HCT116 (cell line): ENCODE results near the gene MUC6. TPM values are rescaled to one million over a fixed set of nuclear protein-coding genes. Genes with fewer than 3 reads are reported as not detected.

Experiments used
- ATAC-seq: fragments of 200-7000 bp; cut with Tn5 transposase; 2 replicates; pipeline ENCODE4 v1.9.1; 2020; ENCODE audit warnings: mild to moderate bottlenecking, moderate library complexity
- BruUV-seq: library from RNA; stranded (reverse); fragments of 400-500 nt; replicated peaks from 2 replicates; lab custom pipeline; 2021; lab: Mats Ljungman, UMichigan
- CTCF ChIA-PET: fragments of 300-600 bp; sonication (Branson Sonifier 250); formaldehyde crosslinking; loops from one replicate; lab custom pipeline; 2021; ENCODE audit warnings: antibody characterized with exemption; lab: Charles Lee
- POLR2A ChIA-PET: fragments of 300-600, 350-600 bp; sonication (Branson Sonifier 250); formaldehyde crosslinking; loops from one replicate; lab custom pipeline; 2021; ENCODE audit warnings: antibody characterized with exemption; lab: Charles Lee
- RAD21 ChIA-PET, 2 experiments: fragments of 300-600 bp; sonication (Branson Sonifier 250); formaldehyde crosslinking; loops; one replicate each; lab custom pipeline; 2023; ENCODE audit warnings: low total read pairs in 2 of 2; ENCODE audit not compliant: uncharacterized antibody in 2 of 2, unreplicated experiment in 2 of 2, low non-redundant PET in 1 of 2; lab: Charles Lee
- DNase-seq: peaks from one replicate; pipeline ENCODE4 v3.0.0-alpha.2; 2010; ENCODE audit warnings: low read depth, low spot score
- H2AFZ ChIP-seq: fragments of 200-600 bp; shearing (Covaris generic), sonication (generic); 2 replicates; pipeline ENCODE4 v1.6.1; 2017; ENCODE audit warnings: low read depth, mixed run types, mixed read lengths, antibody characterized with exemption, low read length; ENCODE audit not compliant: poor library complexity, severe bottlenecking
- H3K27ac ChIP-seq: 2 replicates; pipeline ENCODE4 v1.5.1; 2012; ENCODE audit warnings: low read depth, low read length
- H3K27me3 ChIP-seq: fragments of 200-600 bp; sonication (generic); 2 replicates; pipeline ENCODE4 v1.6.1; 2016; ENCODE audit warnings: mixed run types, low read length, mixed read lengths; ENCODE audit not compliant: insufficient read depth
- H3K36me3 ChIP-seq, 2 experiments: fragments of 200-500 bp in 1 of 2; fragments of 200-600 bp in 1 of 2; sonication (Bioruptor generic) in 1 of 2; sonication (generic) in 1 of 2; 2 replicates each; pipeline versions ENCODE4 v1.5.1 to v1.6.1; 2014 to 2016; ENCODE audit warnings: low read length in 2 of 2, inconsistent platforms in 1 of 2, mixed read lengths in 1 of 2, mixed run types in 1 of 2; ENCODE audit not compliant: insufficient read depth in 2 of 2, control insufficient read depth in 1 of 2
- H3K4me1 ChIP-seq, 2 experiments: fragments of 200-600 bp in 1 of 2; sonication (generic) in 1 of 2; 2 replicates each; pipeline versions ENCODE4 v1.5.1 to v1.6.1; 2012 to 2017; ENCODE audit warnings: low read length in 2 of 2, inconsistent platforms in 1 of 2, mild to moderate bottlenecking in 1 of 2, mixed read lengths in 1 of 2, mixed run types in 1 of 2, moderate library complexity in 1 of 2; ENCODE audit not compliant: insufficient read depth in 2 of 2, control insufficient read depth in 1 of 2
- H3K4me2 ChIP-seq: fragments of 200-600 bp; sonication (generic); 2 replicates; pipeline ENCODE4 v1.6.1; 2017; ENCODE audit warnings: mixed run types, low read length, mixed read lengths
- H3K4me3 ChIP-seq, 2 experiments: fragments of 200-600 bp in 1 of 2; sonication (generic) in 1 of 2; replicated peaks in 1 of 2; 2 replicates each; pipeline ENCODE4 v1.5.1; 2011 to 2016; ENCODE audit warnings: low read length in 2 of 2, control low read depth in 1 of 2, low read depth in 1 of 2, mild to moderate bottlenecking in 1 of 2, mixed read lengths in 1 of 2, mixed run types in 1 of 2
- H3K79me2 ChIP-seq: fragments of 200-600 bp; sonication (generic); 2 replicates; pipeline ENCODE4 v1.6.1; 2017; ENCODE audit warnings: mild to moderate bottlenecking, mixed run types, low read length, moderate library complexity, mixed read lengths; ENCODE audit not compliant: insufficient read depth
- H3K9ac ChIP-seq: fragments of 200-600 bp; sonication (generic); 2 replicates; pipeline ENCODE4 v1.6.1; 2016; ENCODE audit warnings: low read length, mixed read lengths
- H3K9me2 ChIP-seq: fragments of 200-600 bp; sonication (generic), shearing (Covaris generic); 2 replicates; pipeline ENCODE4 v1.6.1; 2017; ENCODE audit warnings: mixed run types, mild to moderate bottlenecking, moderate library complexity; ENCODE audit not compliant: insufficient read depth
- H3K9me3 ChIP-seq, 2 experiments: fragments of 200-500 bp in 1 of 2; fragments of 200-600 bp in 1 of 2; sonication (Bioruptor generic) in 1 of 2; sonication (generic) in 1 of 2; 2 replicates each; pipeline ENCODE4 v1.6.1; 2014 to 2017; ENCODE audit warnings: low read length in 2 of 2, mixed read lengths in 2 of 2, inconsistent platforms in 1 of 2, low read depth in 1 of 2, mild to moderate bottlenecking in 1 of 2, mixed run types in 1 of 2, moderate library complexity in 1 of 2; ENCODE audit not compliant: control insufficient read depth in 1 of 2, insufficient read depth in 1 of 2
- H4K20me1 ChIP-seq: fragments of 200-600 bp; sonication (generic), shearing (Covaris generic); 2 replicates; pipeline ENCODE4 v1.6.1; 2017; ENCODE audit warnings: mixed run types, mild to moderate bottlenecking, moderate library complexity; ENCODE audit not compliant: insufficient read depth
- CBX3 ChIP-seq: IDR thresholded peaks from 2 replicates; pipeline ENCODE4 v1.6.1; 2012; ENCODE audit warnings: low read depth
- CEBPB ChIP-seq: IDR thresholded peaks from 2 replicates; pipeline ENCODE4 v1.6.1; 2012; ENCODE audit warnings: low read depth
- EZH2 ChIP-seq: fragments of 200-600 bp; sonication (generic); IDR thresholded peaks from 2 replicates; pipeline ENCODE4 v1.6.1; 2017; ENCODE audit warnings: antibody characterized with exemption, mixed run types
- EZH2phosphoT487 ChIP-seq: fragments of 200-600 bp; IDR thresholded peaks from 2 replicates; pipeline ENCODE4 v1.6.1; 2018; ENCODE audit warnings: antibody characterized with exemption, borderline replicate concordance
- FOSL1 ChIP-seq: IDR thresholded peaks from 2 replicates; pipeline ENCODE4 v1.6.1; 2012; ENCODE audit warnings: low read depth
- RAD21 ChIP-seq: IDR thresholded peaks from 2 replicates; pipeline ENCODE4 v1.6.1; 2012; ENCODE audit warnings: low read depth, mild to moderate bottlenecking
- SP1 ChIP-seq: IDR thresholded peaks from 2 replicates; pipeline ENCODE4 v1.6.1; 2012; ENCODE audit warnings: low read depth
- SRF ChIP-seq: IDR thresholded peaks from 2 replicates; pipeline ENCODE4 v1.6.1; 2012; ENCODE audit warnings: low read depth
- TCF7L2 ChIP-seq: IDR thresholded peaks from 2 replicates; pipeline ENCODE4 v1.7.0; 2011; ENCODE audit warnings: borderline replicate concordance, inconsistent platforms; ENCODE audit not compliant: insufficient read depth, insufficient read length; ENCODE audit errors: extremely low read depth
- ZBTB33 ChIP-seq: IDR thresholded peaks from 2 replicates; pipeline ENCODE4 v1.6.1; 2011; ENCODE audit warnings: mild to moderate bottlenecking, low read length, moderate library complexity; ENCODE audit not compliant: insufficient replicate concordance; ENCODE audit errors: extremely low read depth
- ZNF274 ChIP-seq: fragments of 200-500 bp; sonication (Bioruptor generic); IDR thresholded peaks from 2 replicates; pipeline ENCODE4 v1.6.1; 2014; ENCODE audit warnings: mild to moderate bottlenecking, low read depth, low read length, inconsistent platforms
- intact Hi-C: fragments of 100-400 bp; cut with micrococcal nuclease; formaldehyde crosslinking; loops from 2 replicates; pipeline ENCODE4 v1.10.0; 2022
- total RNA-seq: library from RNA; stranded (reverse); gene quantifications from one replicate; pipeline ENCODE4 v1.2.1, GENCODE V29; 2021; ENCODE audit not compliant: unreplicated experiment
- TF ChIP-seq, protein P1 (sequence below): IDR thresholded peaks from 2 replicates; pipeline ENCODE4 v1.6.1; 2012
- TF ChIP-seq, protein P2 (sequence below), 3 experiments: fragments of 200-600 bp in 1 of 3; sonication (generic) in 1 of 3; IDR thresholded peaks in 2 of 3; conservative IDR thresholded peaks in 1 of 3; 2 replicates each; pipeline ENCODE4 v1.5.1; 2012 to 2017; ENCODE audit warnings: low read depth in 2 of 3, low read length in 2 of 3, antibody characterized with exemption in 1 of 3, borderline replicate concordance in 1 of 3, control low read depth in 1 of 3, mild to moderate bottlenecking in 1 of 3, mixed read lengths in 1 of 3, mixed run types in 1 of 3, moderate library complexity in 1 of 3; ENCODE audit not compliant: insufficient read depth in 1 of 3

MUC6 gene
- total RNA-seq, 1 experiment from 2014 or later = 0.02 TPM

DNA sequence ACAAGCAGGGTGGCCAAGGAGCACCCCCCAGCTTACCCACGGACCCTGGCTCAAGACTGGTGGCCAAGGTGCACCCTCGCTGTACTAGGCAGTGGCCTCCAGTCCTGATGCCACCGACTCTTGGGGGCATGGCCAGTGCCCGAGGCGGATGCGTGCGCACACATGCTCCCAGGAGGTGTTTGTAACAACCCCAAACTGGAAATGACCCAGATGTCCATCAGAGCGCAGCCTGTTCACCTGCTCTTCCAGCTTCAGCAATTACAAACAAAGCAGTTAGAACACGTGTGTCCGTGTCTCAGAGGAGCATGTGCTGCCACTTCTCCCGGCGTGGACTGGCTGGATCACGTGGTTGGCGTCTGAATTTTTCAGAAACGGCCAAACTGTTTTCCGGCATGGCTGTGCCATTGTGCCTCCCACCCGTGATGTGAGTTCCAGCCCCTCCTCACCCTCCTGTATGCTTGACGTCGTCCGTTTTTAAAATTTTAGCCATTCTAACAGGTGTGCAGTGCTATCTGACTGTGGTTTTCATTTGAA is 7.1 kb upstream of the MUC6 start:
- no peak for TF ChIP-seq FOSL1
- TF ChIP-seq EZH2phosphoT487 = no peak
- no peak for TF ChIP-seq CEBPB
- no peak for TF ChIP-seq ZNF274
- TF ChIP-seq, protein P1, sequence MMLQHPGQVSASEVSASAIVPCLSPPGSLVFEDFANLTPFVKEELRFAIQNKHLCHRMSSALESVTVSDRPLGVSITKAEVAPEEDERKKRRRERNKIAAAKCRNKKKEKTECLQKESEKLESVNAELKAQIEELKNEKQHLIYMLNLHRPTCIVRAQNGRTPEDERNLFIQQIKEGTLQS = no peak
- TF ChIP-seq SRF = no peak
- TF ChIP-seq CBX3 = no peak
- no peak for TF ChIP-seq RAD21
- no peak for TF ChIP-seq ZBTB33
- no peak for TF ChIP-seq EZH2
- no peak for TF ChIP-seq SP1
- TF ChIP-seq, protein P2, sequence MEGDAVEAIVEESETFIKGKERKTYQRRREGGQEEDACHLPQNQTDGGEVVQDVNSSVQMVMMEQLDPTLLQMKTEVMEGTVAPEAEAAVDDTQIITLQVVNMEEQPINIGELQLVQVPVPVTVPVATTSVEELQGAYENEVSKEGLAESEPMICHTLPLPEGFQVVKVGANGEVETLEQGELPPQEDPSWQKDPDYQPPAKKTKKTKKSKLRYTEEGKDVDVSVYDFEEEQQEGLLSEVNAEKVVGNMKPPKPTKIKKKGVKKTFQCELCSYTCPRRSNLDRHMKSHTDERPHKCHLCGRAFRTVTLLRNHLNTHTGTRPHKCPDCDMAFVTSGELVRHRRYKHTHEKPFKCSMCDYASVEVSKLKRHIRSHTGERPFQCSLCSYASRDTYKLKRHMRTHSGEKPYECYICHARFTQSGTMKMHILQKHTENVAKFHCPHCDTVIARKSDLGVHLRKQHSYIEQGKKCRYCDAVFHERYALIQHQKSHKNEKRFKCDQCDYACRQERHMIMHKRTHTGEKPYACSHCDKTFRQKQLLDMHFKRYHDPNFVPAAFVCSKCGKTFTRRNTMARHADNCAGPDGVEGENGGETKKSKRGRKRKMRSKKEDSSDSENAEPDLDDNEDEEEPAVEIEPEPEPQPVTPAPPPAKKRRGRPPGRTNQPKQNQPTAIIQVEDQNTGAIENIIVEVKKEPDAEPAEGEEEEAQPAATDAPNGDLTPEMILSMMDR (IDR thresholded peaks at IDR 0.05 in 2 of 3, conservative IDR thresholded peaks at IDR 0.05 in 1 of 3; ENCODE audit: borderline replicate concordance in 1 of 3, insufficient read depth in 1 of 3, low read depth in 2 of 3, low read length in 2 of 3) = no peak
- no peak for TF ChIP-seq TCF7L2
- Histone ChIP-seq H3K9me3 (no peaks in the 10 kb centered on the region), H3K27ac (no peak overlapping the region), H3K79me2 (no peaks in the 10 kb centered on the region), H3K4me3 (no peak overlapping the region), H3K9ac (no peak overlapping the region), H3K4me1 (no peaks in the 10 kb centered on the region), H3K27me3 (no peaks in the 10 kb centered on the region), H3K36me3 (no peaks in the 10 kb centered on the region), H3K4me2 (no peak overlapping the region), H4K20me1 (no peaks in the 10 kb centered on the region), H2AFZ (no peak overlapping the region), H3K9me2 (no peaks in the 10 kb centered on the region)
- ChIA-PET CTCF (no interaction called here), POLR2A (no interaction called here), RAD21 (no interaction called here)
- ATAC-seq (no peak), DNase-seq (no peak)
- no TSS peak for BruUV-seq
- intact Hi-C loops = no loop called here
